GM19099 (cell line): ENCODE measurements around the gene TAS1R2.

Source experiments
- POLR2A ChIP-seq: IDR thresholded peaks from 3 replicates; pipeline ENCODE4 v1.6.1; 2011; ENCODE audit warnings: low read depth; ENCODE audit not compliant: insufficient read length; ENCODE audit errors: extremely low read depth

The TAS1R2 gene

DNA sequence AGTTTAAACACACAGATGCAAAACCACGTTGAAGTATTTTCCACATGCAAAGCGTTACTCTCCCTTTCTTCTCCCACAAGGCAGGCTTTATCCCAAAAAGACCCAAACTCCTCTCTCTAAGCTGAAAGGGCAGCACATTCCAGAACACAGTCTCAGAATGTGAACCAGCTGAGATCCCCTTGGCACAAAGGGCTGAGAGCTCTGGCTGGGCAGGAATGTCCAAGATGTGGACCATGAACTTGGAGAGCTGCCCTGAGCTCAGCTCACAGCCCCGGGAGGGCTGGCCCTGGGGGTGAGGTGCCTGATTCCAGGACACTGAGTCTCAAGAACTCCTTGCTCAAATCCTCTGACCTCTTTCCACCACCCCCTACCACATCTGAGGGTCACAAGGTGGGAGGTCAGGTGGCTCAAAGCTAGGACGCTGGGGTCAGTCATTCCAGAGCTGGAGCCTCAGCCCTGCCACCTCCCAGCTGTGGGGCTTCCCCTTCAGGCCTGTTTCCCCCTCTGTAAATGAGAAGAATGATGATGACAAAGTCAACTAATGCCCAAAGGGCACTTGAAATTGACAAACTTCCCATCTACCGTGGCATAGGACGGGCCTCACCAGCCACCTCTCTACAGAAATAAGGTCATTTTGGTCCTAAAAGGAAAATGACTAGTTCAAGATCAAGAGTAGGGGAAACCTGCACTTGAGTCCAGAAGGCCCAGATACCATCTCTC, 31.4 kb upstream of the TAS1R2 start:
- no peak for TF ChIP-seq POLR2A

DNA sequence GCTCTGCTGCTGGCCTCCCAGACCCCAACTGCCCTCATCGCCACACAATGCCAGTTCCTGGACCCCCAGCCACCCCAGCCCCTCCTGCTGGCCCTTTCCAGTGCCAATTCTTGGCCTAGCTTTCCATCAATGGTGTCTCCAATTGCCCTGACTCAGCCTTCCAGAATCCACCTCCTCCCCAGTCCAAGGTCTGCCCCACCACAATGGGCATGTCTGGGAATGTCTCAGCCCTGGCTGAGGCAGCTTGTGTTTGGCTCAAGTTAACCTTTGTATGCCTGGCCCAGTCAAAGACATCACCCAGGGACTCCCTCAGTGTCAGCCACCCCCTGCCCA, 26.5 kb upstream of the TAS1R2 start:
- no peak for TF ChIP-seq POLR2A

GRCh38 chr1:18885311-18886002, 26.0 kb upstream of the TAS1R2 start:
- no peak for TF ChIP-seq POLR2A

DNA sequence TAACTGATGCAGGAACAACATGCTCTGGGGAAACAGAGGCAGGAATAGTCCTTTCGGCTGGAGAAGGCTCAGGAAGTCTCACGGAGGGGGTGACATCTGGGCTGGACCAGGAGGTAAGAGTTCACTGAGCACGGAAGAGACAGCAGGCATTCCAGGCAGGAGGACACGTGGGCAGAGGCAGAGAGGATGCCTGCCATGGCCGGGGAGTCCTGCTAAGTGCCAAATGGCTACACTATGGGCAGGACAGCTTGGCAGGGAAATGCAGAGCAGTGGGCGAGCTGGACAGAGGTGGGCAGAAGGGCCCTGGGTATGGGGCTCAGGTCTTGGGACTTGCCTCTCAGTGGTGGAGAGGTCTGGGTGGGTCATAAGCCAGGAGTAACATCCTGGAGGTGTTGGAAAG, 25.3 kb upstream of the TAS1R2 start:
- no peak for TF ChIP-seq POLR2A

DNA sequence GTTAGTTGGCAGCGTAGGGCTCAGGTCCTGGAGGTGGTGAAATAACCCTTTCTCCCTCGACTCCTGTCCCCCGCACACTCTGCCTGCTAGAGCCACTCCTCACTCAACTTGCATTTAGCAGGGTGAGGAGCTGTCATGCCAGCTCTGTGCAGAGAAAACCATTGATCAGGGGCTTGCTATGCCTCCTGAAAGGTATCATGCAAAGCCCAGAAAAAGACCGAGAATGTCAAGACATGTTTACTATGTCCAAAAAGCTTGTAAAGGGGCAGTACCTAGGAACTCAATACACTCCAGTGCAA, 24.9 kb upstream of the TAS1R2 start:
- TF ChIP-seq POLR2A = no peak

GRCh38 chr1:18883636-18884418, 24.4 kb upstream of the TAS1R2 start:
- no peak for TF ChIP-seq POLR2A

DNA sequence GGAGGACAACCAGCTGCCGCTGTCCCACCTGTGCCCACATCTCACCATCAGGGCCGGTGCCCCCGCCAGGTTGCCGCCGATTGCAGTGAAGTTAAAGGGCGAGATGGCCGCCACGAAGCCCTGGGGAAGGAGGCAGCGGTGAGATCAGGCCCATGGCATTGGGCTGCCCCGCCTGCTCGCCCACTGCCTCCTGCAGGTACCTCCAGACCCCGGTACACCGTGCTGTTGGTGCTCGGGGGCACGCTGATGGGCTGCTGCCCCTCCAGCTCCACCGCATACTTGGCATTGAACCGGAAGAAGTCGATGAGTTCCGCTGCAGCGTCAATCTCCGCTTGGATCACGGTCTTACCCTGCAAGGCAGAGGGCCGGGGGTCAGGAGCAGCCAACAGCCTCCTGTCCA, 23.6 kb upstream of the TAS1R2 start:
- TF ChIP-seq POLR2A = no peak

DNA sequence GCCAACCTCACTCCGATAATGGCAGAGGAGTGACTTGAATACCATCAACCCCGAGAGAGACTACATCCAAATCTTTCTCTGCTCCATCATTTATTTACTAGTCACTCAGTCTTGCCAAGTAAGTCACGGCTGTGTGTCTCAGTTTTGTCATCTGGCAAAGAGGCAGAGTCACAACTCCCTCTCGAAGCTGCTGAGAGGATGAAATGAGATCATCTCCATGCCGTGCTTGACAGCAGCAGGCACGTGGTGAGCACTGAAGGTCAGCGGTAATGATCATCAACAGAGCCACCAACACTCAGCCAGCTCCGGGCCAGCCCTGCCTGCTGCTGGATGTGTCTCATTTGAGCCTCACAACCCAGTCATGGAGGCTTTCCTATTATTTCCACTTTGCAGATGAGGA, 23.0 kb upstream of the TAS1R2 start:
- no peak for TF ChIP-seq POLR2A

- no peak for TF ChIP-seq POLR2A
Observed at GRCh38 chr1:18881642-18882431, 22.4 kb upstream of the TAS1R2 start.

DNA sequence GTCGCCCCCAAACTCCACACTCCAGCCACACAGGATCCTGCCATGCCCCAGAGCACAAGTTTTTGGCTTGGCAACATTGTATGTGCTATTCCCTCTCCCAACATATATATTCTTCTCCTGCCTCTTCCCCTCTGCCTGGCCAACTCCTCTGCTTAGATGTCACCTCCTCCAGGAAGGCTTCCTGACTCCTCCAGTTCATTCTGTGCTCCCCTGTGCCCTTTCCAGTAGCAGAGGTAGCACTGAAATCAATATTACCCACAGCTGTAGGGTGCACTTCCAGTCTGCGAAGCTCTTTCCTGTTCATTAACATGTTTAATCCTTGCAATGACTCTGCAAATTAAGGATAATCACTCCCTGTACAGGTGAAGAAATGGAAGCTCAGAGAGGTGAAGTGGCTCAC, 21.7 kb upstream of the TAS1R2 start:
- no peak for TF ChIP-seq POLR2A

- no peak for TF ChIP-seq POLR2A
Observed at GRCh38 chr1:18880585-18880984, 21.1 kb upstream of the TAS1R2 start.

GRCh38 chr1:18879791-18880309, 20.4 kb upstream of the TAS1R2 start:
- TF ChIP-seq POLR2A = no peak

DNA sequence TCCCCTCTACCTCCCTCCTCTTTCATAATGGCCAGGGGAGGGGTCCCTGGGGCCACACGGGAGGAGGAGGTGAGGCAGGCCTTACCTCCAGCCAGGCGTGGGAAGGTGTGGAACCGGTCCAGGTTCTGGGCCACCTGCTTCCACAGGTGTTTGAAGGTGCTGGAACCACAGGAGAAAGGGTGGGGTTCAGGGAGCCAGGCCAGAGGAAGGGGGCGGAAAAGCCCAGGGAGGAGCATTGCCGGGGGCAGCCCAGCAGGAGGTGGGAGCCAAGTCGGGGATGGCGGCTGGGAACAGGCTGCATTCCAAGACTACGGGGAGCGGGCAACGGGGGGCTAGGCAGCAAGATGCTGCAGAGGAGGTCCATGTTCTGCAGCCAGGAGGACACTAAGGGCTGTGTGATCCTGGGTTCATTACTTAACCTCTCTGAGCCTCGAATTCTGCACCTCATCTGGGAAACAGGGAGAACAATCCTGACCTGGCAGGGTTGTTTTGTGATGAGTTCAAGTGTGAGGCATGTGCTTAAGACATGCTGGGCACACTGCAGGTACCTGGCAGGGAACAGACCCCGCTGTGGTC, 19.8 kb upstream of the TAS1R2 start:
- TF ChIP-seq POLR2A = no peak

DNA sequence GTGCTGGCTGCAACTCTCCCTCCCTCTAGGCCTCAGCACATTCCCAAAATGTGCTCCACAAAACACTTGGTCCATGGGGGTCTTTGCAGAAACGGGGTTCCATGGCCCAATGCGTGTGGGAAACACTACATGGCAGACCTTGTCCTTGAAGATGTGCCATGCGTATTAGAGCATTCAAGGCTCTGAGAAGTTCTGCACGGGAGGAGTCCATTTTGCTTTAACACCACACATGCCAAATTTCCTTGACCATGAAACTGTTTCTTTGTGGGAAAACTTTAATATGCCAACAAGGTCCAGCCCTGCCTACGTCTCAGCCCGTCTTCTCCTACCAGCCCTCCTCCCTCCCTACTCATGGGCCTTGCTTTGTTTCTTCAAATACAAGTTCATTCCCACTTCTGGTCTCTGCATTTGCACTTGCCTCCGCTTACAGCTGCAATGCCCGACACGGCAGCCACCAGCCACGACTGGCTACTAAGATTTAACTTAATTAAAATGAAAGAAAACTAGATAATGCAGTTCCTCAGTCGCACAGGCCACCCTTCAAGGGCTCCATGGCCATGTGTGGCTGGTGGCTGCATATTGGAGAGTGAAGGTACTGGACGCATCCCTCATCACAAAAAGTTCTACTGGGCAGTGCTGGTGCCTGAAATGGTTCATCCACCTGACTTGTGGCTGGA, 19.2 kb upstream of the TAS1R2 start:
- TF ChIP-seq POLR2A = no peak
